ENCODE measurements around the gene FAM149A. TPM values are rescaled to one million over a fixed set of nuclear protein-coding genes. Genes with fewer than 3 reads are reported as not detected.

The FAM149A gene
- total RNA-seq, 1 experiment from 2014 or later, result 14.6 TPM

DNA sequence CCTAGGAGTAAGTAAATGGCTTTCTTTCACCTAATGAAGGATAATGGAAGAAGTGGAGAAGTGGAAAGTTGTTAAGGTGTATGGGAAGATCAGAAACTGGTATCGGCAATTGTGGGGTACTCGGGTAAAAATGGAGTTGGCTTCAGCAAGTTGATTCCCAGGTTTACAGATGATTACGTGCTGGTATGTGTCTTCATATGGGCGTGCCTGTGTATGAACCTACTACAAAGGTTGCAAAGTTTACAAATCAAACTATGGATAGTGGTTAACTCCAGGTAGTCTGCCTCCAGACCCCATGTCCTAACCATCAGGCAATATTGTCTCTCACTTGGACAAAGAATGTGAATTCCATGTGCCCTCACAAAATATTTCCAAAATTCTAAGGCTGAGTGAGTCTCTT lies 34.8 kb upstream of the FAM149A start:
- DNase-seq (ENCODE audit: low spot score), result no peak
- ChIA-PET POLR2A (no interaction called here), CTCF (interaction anchor here (0.6 to 4.3 kb wide), 3 partner anchors 41 to 67 kb away, joined by 3 to 71 read pairs (median 38); no protein-coding TSS in a partner anchor)
- Mint-ChIP-seq H3K27me3 (ENCODE audit: low read depth) (no peaks in the 10 kb centered on the region), H3K4me3 (no peak overlapping the region), H3K9me3 (no peaks in the 10 kb centered on the region), H3K4me1 (peaks cover 15% of the 10 kb centered on the region), H3K36me3 (no peaks in the 10 kb centered on the region), H3K27ac (no peak overlapping the region; the same call in 1 of the 2 replicates)
- TF ChIP-seq, protein P1, sequence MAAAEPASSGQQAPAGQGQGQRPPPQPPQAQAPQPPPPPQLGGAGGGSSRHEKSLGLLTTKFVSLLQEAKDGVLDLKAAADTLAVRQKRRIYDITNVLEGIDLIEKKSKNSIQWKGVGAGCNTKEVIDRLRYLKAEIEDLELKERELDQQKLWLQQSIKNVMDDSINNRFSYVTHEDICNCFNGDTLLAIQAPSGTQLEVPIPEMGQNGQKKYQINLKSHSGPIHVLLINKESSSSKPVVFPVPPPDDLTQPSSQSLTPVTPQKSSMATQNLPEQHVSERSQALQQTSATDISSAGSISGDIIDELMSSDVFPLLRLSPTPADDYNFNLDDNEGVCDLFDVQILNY (CRISPR knock-in tag; IDR thresholded peaks at IDR 0.05), result no peak
- TF ChIP-seq, protein P2, sequence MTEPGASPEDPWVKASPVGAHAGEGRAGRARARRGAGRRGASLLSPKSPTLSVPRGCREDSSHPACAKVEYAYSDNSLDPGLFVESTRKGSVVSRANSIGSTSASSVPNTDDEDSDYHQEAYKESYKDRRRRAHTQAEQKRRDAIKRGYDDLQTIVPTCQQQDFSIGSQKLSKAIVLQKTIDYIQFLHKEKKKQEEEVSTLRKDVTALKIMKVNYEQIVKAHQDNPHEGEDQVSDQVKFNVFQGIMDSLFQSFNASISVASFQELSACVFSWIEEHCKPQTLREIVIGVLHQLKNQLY (CRISPR knock-in tag; IDR thresholded peaks at IDR 0.05), result no peak
- TF ChIP-seq, protein P3, sequence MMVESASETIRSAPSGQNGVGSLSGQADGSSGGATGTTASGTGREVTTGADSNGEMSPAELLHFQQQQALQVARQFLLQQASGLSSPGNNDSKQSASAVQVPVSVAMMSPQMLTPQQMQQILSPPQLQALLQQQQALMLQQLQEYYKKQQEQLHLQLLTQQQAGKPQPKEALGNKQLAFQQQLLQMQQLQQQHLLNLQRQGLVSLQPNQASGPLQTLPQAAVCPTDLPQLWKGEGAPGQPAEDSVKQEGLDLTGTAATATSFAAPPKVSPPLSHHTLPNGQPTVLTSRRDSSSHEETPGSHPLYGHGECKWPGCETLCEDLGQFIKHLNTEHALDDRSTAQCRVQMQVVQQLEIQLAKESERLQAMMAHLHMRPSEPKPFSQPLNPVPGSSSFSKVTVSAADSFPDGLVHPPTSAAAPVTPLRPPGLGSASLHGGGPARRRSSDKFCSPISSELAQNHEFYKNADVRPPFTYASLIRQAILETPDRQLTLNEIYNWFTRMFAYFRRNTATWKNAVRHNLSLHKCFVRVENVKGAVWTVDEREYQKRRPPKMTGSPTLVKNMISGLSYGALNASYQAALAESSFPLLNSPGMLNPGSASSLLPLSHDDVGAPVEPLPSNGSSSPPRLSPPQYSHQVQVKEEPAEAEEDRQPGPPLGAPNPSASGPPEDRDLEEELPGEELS (CRISPR knock-in tag; IDR thresholded peaks at IDR 0.05), result no peak
- TF ChIP-seq ZNF671 (CRISPR knock-in tag; IDR thresholded peaks at IDR 0.05) (no peak), CBFB (CRISPR knock-in tag; IDR thresholded peaks at IDR 0.05; ENCODE audit: low read depth) (no peak), ZNF317 (CRISPR knock-in tag; IDR thresholded peaks at IDR 0.05; ENCODE audit: borderline replicate concordance, low read depth) (no peak), SOX15 (CRISPR knock-in tag; IDR thresholded peaks at IDR 0.05) (no peak), PRRX2 (CRISPR knock-in tag; IDR thresholded peaks at IDR 0.05) (no peak), ESRRA (CRISPR knock-in tag; IDR thresholded peaks at IDR 0.05; ENCODE audit: borderline replicate concordance) (no peak)
- TF ChIP-seq, protein P4, sequence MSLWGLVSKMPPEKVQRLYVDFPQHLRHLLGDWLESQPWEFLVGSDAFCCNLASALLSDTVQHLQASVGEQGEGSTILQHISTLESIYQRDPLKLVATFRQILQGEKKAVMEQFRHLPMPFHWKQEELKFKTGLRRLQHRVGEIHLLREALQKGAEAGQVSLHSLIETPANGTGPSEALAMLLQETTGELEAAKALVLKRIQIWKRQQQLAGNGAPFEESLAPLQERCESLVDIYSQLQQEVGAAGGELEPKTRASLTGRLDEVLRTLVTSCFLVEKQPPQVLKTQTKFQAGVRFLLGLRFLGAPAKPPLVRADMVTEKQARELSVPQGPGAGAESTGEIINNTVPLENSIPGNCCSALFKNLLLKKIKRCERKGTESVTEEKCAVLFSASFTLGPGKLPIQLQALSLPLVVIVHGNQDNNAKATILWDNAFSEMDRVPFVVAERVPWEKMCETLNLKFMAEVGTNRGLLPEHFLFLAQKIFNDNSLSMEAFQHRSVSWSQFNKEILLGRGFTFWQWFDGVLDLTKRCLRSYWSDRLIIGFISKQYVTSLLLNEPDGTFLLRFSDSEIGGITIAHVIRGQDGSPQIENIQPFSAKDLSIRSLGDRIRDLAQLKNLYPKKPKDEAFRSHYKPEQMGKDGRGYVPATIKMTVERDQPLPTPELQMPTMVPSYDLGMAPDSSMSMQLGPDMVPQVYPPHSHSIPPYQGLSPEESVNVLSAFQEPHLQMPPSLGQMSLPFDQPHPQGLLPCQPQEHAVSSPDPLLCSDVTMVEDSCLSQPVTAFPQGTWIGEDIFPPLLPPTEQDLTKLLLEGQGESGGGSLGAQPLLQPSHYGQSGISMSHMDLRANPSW (CRISPR knock-in tag; conservative IDR thresholded peaks at IDR 0.05; ENCODE audit: low read depth), result no peak
- ATAC-seq, result no peak

DNA sequence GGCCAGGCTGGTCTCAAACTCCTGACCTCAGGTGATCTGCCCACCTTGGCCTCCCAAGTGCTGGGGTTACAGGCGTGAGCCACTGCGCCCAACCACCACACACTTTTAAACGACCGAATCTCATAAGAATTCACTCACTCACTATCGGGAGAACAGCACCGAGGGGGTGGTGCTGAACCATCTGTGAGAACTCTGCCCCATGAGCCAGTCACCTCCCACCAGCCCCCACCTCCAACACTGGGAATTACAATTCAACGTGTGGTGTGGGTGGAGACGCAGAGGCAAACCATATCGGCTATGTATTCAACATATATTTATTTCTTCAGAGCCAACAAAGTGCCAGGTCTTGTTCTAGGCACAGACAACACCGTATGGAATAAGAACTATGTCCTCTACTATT lies 32.0 kb upstream of the FAM149A start:
- H3K27me3 Mint-ChIP-seq (ENCODE audit: low read depth), result no peaks in the 10 kb centered on the region
- H3K4me3 Mint-ChIP-seq, result no peak overlapping the region
- ChIA-PET POLR2A (no interaction called here), CTCF (interaction anchor here (1.1 to 1.2 kb wide), 3 partner anchors 9 to 65 kb away, joined by 4 to 5 read pairs (median 4); no protein-coding TSS in a partner anchor)
- TF ChIP-seq NR2C2 (CRISPR knock-in tag; IDR thresholded peaks at IDR 0.05) (no peak), KAT7 (CRISPR knock-in tag; IDR thresholded peaks at IDR 0.05; ENCODE audit: borderline replicate concordance) (no peak)
- H3K27ac Mint-ChIP-seq, result no peak overlapping the region
- H3K4me1 Mint-ChIP-seq, result peaks cover 15% of the 10 kb centered on the region
- H3K9me3 Mint-ChIP-seq, result no peaks in the 10 kb centered on the region
- DNase-seq (ENCODE audit: low spot score), result no peak
- no peak for ATAC-seq
- no peaks in the 10 kb centered on the region for H3K36me3 Mint-ChIP-seq

DNA sequence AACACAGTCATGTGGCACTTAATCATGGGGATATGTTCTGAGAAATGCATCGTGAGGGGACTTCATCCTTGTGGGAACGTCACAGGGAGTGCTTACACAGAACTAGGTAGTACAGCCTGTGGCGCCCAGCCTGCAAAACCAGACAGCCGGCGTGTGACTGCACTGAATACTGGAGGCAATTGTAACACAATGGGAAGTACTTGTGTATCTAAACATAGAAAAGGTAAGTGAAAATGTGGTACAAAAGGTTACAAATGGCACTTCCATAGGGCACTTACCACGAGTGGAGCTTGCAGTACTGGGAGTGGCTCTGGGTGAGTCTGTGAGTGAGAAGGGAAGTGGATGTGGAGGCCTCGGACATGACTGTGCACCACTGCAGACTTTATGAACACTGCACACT lies 30.3 kb upstream of the FAM149A start:
- ChIA-PET CTCF (no interaction called here), POLR2A (no interaction called here)
- no peak for TF ChIP-seq GRHL2 (CRISPR knock-in tag; IDR thresholded peaks at IDR 0.05; ENCODE audit: insufficient replicate concordance, severe bottlenecking)
- TF ChIP-seq ZNF671 (CRISPR knock-in tag; IDR thresholded peaks at IDR 0.05), result no peak
- TF ChIP-seq, protein P4 (CRISPR knock-in tag; conservative IDR thresholded peaks at IDR 0.05; ENCODE audit: low read depth), result no peak
- TF ChIP-seq ZNF396 (CRISPR knock-in tag; IDR thresholded peaks at IDR 0.05; ENCODE audit: borderline replicate concordance), result no peak
- no peak for TF ChIP-seq PRRX2 (CRISPR knock-in tag; IDR thresholded peaks at IDR 0.05)
- no peak for TF ChIP-seq NR1H2 (CRISPR knock-in tag; IDR thresholded peaks at IDR 0.05)
- Mint-ChIP-seq H3K9me3 (no peaks in the 10 kb centered on the region), H3K4me3 (no peak overlapping the region), H3K4me1 (peaks cover 14% of the 10 kb centered on the region), H3K27ac (no peak overlapping the region), H3K36me3 (no peaks in the 10 kb centered on the region), H3K27me3 (ENCODE audit: low read depth) (no peaks in the 10 kb centered on the region)
- DNase-seq (ENCODE audit: low spot score) (no peak), ATAC-seq (no peak)

Measured in WTC11 (cell line).